HG03565 (cell line): Measurements from ENCODE around the gene ACBD5.
"Not testable (repeated sequence)": the region's sequence is repeated elsewhere in the genome, so short reads cannot be mapped to it uniquely, and the experiment has no call there.

ENCODE experiments used
- ATAC-seq: cut with Tn5 transposase; IDR thresholded peaks from one replicate; pipeline ENCODE4 v1.9.1; 2021; ENCODE audit warnings: mild to moderate bottlenecking, moderate library complexity; ENCODE audit not compliant: unreplicated experiment

ACBD5 gene

GRCh38 chr10:27240212-27241009, at the start of gene ACBD5:
ACBD5 (minus strand) TSS chr10:27240797; CDS start chr10:27240688, 109 bp downstream.
- peak; percentile 28 for ATAC-seq

- no peak for ATAC-seq
These were observed 44.5 kb upstream of the ACBD5 start for GRCh38 chr10:27285093-27285492.

DNA sequence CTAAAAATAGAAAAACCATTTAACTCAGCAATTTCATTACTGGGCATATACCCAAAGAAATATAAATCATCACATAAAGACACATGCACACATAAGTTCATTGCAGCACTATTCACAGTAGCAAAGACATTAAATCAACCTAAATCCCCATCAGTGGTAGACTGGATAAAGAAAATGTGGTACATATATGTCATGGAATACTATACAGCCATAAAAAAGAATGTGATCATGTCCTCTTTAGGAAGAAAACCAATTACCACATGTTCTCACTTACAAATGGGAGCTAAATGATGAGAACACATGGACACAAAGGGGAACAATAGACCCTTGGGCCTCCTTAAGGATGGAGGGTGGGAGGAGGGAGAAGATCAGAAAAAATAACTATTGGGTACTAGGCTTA, 36.0 kb upstream of the ACBD5 start:
- ATAC-seq = no peak

GRCh38 chr10:27266025-27266424, 25.4 kb upstream of the ACBD5 start:
- not testable (repeated sequence) for ATAC-seq

DNA sequence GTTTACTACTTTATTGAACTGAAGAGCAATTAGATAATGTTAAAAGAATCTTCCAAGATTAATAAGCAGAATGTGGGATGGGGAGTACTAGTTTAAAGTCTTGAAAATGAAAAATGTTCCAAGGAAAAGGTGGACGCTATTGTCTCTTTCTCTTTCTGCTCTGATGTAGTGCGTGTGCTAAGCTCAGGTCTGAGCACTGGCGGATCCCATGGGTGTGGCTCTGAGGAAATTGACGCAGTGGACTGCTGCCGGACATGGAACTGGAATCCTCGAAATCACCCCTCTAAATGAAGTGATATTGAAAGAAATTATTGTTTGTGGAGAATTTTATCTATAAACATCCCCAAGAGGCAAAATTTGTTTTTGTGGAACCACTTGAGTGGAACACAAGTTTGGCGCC, 22.2 kb upstream of the ACBD5 start:
- not testable (repeated sequence) for ATAC-seq

- ATAC-seq = peak; percentile 41
These were observed 18.5 kb upstream of the ACBD5 start for GRCh38 chr10:27258838-27259812.

DNA sequence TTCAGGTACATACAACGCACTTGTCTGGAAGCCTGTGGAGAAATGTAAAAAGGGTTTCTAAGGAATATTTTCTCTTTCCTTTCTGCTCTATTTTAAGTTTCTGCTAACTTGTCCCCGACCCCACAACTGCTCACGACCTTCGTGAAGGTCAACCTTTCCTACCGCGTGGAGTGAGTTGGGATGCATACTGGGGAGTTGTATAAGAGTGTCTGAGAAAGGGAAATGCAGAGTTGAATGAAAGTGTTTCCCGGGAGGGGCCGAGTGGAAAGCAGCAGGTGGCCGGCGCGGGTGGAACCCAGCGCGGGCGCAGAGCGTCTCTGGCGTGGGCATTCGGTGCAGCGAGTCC, 17.9 kb upstream of the ACBD5 start:
- no peak for ATAC-seq

DNA sequence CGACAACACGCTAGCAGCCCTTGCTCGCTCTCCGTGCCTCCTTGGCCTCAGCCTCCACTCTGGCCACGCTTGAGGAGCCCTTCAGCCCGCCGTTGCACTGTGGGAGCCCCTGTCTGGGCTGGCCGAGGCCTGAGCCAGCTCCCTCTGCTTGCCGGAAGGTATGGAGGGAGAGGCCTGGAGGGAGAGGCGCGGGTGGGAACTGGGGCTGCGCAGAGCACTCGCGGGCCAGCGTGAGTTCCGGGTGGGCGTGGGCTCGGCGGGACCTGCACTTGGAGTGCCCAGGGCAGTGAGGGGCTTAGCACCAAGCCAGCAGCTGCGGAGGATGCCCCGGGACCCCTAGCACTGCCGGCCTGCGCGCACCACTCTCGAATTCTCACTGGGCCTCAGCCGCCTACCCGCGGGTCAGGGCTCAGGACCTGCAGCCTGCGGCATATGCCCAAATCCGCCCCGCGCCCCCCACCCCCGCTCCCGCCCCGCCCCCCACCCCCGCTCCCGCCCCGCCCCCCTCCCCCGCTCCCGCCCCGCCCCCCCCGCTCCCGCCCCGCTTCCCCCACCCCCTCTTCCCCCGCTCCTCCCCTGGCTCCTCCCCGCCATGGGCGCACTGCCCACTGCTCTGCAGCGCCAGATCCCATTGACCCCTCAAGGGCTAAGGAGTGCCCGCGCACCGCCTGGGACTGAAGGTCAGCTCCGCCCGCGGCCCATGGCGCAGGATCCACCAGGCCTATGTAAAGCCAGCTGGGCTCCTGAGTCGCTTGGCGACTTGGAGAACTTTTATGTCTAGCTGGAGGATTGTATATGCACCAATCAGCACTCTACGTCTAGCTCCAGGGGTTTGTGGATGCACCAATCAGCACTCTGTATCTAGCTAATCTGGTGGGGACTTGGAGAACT, 15.9 kb upstream of the ACBD5 start:
- ATAC-seq = no peak

- no peak for ATAC-seq
These were observed 13.0 kb upstream of the ACBD5 start for GRCh38 chr10:27253576-27253975.

DNA sequence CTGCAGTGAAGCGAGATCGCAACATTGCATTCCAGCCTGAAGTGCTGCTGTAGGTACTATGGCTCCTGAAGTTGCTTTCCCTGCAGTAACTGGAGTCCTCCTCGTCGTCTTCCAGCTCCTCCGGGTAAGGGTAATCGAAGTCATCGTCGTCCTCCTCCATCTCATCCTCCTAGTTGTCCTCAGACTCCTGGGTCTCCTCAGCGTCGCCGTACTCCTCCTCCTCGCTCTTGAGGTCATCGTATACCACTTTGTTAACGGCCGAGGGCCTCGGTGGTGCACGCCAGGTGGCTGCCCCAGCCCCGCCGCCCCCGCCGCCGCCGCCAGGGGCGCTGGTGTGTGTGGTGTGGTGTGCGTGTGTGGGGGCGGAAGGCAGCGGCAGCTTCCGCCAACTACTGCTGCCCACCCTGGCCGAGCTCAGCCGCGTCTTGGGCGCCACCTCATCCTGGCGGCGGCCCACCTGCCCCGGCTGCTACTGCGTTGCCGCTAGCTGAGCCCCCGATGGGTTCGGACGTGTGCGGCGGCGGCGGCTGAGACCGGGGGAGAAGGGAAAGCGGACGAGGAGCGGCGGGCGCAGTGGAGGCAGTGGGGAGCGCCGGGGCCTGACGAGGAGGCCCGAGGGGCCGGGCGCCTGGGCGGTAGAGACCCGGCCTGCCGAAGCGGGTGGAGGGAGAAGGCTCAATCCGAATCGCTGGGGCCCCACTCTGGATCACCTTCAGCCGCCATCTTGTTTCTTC, 11.8 kb upstream of the ACBD5 start:
- ATAC-seq = peak; percentile 94

- ATAC-seq = no peak
These were observed 11.0 kb upstream of the ACBD5 start for GRCh38 chr10:27251554-27251953.

- no peak for ATAC-seq
These were observed 7.6 kb upstream of the ACBD5 start for GRCh38 chr10:27248215-27248614.

- ATAC-seq = no peak
These were observed 6.8 kb upstream of the ACBD5 start for GRCh38 chr10:27247441-27247840.

DNA sequence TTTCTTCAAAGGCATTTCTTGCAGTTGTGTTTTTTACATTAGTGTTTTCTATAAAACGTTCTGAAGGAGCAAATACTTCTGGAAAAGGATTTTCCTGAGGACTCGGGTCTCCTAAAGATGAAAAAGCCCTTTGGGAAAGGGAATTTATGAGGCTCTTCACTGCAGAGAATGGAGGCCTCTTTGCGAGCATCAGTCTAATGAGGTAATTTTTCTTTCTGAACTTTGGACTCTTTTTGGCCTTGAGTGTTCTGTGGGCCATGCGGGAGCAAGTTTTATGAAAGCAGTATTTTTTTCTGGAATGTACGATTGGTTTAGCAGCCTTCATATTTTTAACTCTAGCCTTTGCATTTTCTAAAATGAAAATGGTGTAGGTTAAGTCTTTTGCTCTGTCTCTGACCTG, 6.4 kb upstream of the ACBD5 start:
- ATAC-seq = no peak

GRCh38 chr10:27245836-27246235, 5.2 kb upstream of the ACBD5 start:
- no peak for ATAC-seq

- ATAC-seq = no peak
These were observed 4.4 kb upstream of the ACBD5 start for GRCh38 chr10:27244976-27245375.

- no peak for ATAC-seq
These were observed 2.5 kb upstream of the ACBD5 start for GRCh38 chr10:27242951-27243551.

GRCh38 chr10:27242473-27242950, 1.9 kb upstream of the ACBD5 start:
- ATAC-seq = no peak

GRCh38 chr10:27241652-27242472, 1.3 kb upstream of the ACBD5 start:
- peak; percentile 74 for ATAC-seq
